Activated CD4-positive, alpha-beta T cell treated with anti-CD3 and anti-CD28 coated beads for 36 hours (primary cell): ENCODE data around the gene VSNL1. TPM values are rescaled to one million over a fixed set of nuclear protein-coding genes. Genes with fewer than 3 reads are reported as not detected.

Experiments used
- ATAC-seq: fragments of 200-7000 bp; cut with Tn5 transposase; one replicate; pipeline ENCODE4 v1.10.0; 2021; ENCODE audit warnings: mild to moderate bottlenecking, moderate library complexity
- CTCF ChIA-PET: fragments of 350-600 bp; sonication (Branson Sonifier 250); formaldehyde crosslinking; loops from one replicate; lab custom pipeline; 2021; ENCODE audit warnings: antibody characterized with exemption; lab: Charles Lee
- POLR2A ChIA-PET: fragments of 350-600 bp; sonication (Branson Sonifier 250); formaldehyde crosslinking; loops from one replicate; lab custom pipeline; 2021; ENCODE audit warnings: antibody characterized with exemption, inconsistent platforms; lab: Charles Lee
- DNase-seq: peaks from one replicate; pipeline ENCODE4 v3.0.0-alpha.2; 2020
- H3K27ac Mint-ChIP-seq: one replicate; pipeline ENCODE4 v1.8.0; 2021; ENCODE audit warnings: mixed read lengths
- H3K27me3 Mint-ChIP-seq: one replicate; pipeline ENCODE4 v1.8.0; 2021; ENCODE audit warnings: mixed read lengths
- H3K36me3 Mint-ChIP-seq: one replicate; pipeline ENCODE4 v1.8.0; 2021; ENCODE audit warnings: low read depth, mixed read lengths
- H3K4me1 Mint-ChIP-seq: one replicate; pipeline ENCODE4 v1.8.0; 2021; ENCODE audit warnings: mixed read lengths
- H3K4me3 Mint-ChIP-seq: one replicate; pipeline ENCODE4 v1.8.0; 2021; ENCODE audit warnings: mild to moderate bottlenecking, moderate library complexity, mixed read lengths
- H3K9me3 Mint-ChIP-seq: one replicate; pipeline ENCODE4 v1.8.0; 2021; ENCODE audit warnings: low read depth, mixed read lengths
- intact Hi-C, 2 experiments: fragments of 100-400 bp; cut with DNase I in 1 of 2; cut with micrococcal nuclease in 1 of 2; formaldehyde crosslinking; loops; one replicate each; pipeline versions ENCODE4 v1.14.2 to v1.15.1; 2022 to 2024; cut with DNase I, micrococcal nuclease
- total RNA-seq, 2 experiments: library from RNA; stranded (reverse); gene quantifications; one replicate each; pipeline ENCODE4 v1.2.3, GENCODE V29; 2021

The VSNL1 gene
- total RNA-seq, 2 experiments from 2014 or later = not detected

DNA sequence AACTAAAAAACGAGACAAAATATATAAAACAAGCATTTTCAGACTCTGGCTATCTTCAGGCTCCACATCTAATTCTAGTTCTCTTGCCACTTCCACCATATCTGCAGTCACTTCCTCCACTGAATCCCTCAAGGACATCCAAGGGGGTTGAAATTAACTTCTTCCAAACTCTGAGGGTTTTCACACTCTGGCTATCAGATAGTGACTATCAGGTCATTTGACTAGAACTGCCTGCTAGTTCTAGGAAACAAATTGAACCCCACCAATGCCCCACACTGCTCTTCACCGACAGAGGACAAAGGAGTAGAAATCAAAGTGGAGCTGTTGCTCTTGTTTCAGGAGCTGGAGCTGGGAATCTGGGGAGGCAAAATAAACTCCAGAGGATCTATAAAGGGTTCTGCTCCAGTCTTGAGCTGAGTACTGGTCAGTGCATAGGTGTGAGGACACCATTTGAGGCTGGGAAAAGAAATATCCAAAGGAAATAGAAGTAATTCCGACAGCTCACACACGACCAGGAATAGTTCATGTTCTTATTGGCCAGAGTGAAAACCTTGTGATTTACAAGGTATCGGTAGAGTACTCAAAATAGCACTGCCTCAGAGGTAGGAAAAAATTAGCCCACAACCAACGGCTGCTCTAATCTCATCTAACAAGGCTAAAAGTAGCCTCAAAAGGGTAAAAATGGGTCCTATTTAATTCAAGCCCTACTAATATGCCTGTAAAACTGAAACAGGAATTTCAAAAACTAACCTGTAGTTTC lies 141.8 kb downstream of the VSNL1 start:
- no peaks in the 10 kb centered on the region for H3K9me3 Mint-ChIP-seq
- H3K27me3 Mint-ChIP-seq = no peaks in the 10 kb centered on the region
- peaks cover 35% of the 10 kb centered on the region for H3K36me3 Mint-ChIP-seq
- no peak overlapping the region for H3K4me3 Mint-ChIP-seq
- intact Hi-C loops = no loop called here
- DNase-seq (no peak), ATAC-seq (no peak)
- H3K4me1 Mint-ChIP-seq = no peaks in the 10 kb centered on the region
- ChIA-PET POLR2A (no interaction called here), CTCF (interaction anchor here (0.6 to 2.9 kb wide), 2 partner anchors 10 to 753 kb away, joined by 3 to 14 read pairs; no protein-coding TSS in a partner anchor)
- no peak overlapping the region for H3K27ac Mint-ChIP-seq

GRCh38 chr2:17683981-17684380 lies 143.5 kb downstream of the VSNL1 start:
- ChIA-PET POLR2A (no interaction called here), CTCF (interaction anchor here (2.9 kb wide), 1 partner anchor 12 kb away, joined by 14 read pairs; no protein-coding TSS in a partner anchor)
- H3K4me1 Mint-ChIP-seq = no peaks in the 10 kb centered on the region
- H3K4me3 Mint-ChIP-seq = no peak overlapping the region
- no peaks in the 10 kb centered on the region for H3K27me3 Mint-ChIP-seq
- no peak overlapping the region for H3K27ac Mint-ChIP-seq
- ATAC-seq (no peak), DNase-seq (no peak)
- intact Hi-C loops = no loop called here
- no peaks in the 10 kb centered on the region for H3K9me3 Mint-ChIP-seq
- H3K36me3 Mint-ChIP-seq = peaks cover 38% of the 10 kb centered on the region

DNA sequence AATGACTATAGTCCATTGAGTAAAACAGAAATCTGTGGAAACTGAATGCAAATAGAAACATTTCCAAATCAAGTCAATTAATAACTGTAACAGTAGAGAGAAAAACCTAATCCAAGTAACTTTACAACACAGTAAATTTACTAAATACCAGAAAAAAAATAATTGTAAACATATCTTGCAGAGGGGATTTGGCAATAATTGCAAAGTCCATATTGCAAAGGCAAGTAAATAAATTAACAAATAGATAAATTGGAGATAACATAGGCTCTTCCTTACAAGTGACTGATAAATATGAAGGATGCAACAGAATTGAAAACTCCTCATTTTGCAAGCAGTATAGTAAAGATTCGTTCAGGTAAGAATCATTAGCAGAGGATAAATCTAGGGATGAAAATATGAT lies 148.1 kb downstream of the VSNL1 start:
- DNase-seq (no peak), ATAC-seq (no peak)
- Mint-ChIP-seq H3K9me3 (no peaks in the 10 kb centered on the region), H3K4me3 (no peak overlapping the region), H3K27me3 (no peaks in the 10 kb centered on the region), H3K36me3 (peaks cover 50% of the 10 kb centered on the region), H3K27ac (no peak overlapping the region), H3K4me1 (no peaks in the 10 kb centered on the region)
- POLR2A ChIA-PET = no interaction called here
- intact Hi-C loops = no loop called here
- CTCF ChIA-PET = no interaction called here

DNA sequence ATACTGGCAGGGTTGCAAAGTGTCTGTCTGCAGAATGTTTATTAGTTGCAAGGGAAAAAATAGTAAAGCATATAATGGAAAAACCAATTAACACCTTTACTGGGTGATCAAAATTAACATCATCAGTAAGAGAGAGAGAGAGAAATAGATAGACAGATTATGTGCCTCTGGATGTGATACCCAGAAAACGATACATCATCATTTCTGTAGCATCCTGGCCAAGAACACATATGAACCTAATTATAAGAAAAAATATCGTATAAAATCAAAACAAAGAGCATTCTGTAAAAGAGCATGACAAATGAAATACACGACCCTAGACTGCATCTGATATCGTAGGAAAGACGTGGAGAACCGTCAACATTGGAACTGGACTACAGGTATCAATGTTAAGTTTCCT lies 148.5 kb downstream of the VSNL1 start:
- intact Hi-C loops = no loop called here

GRCh38 chr2:17690776-17691175 lies 150.3 kb downstream of the VSNL1 start:
- H3K4me3 Mint-ChIP-seq = no peak overlapping the region
- POLR2A ChIA-PET = no interaction called here
- no peaks in the 10 kb centered on the region for H3K9me3 Mint-ChIP-seq
- DNase-seq = no peak
- intact Hi-C loops = no loop called here
- no peak for ATAC-seq
- no peaks in the 10 kb centered on the region for H3K27me3 Mint-ChIP-seq
- H3K27ac Mint-ChIP-seq = no peak overlapping the region
- H3K4me1 Mint-ChIP-seq = no peaks in the 10 kb centered on the region
- CTCF ChIA-PET = interaction anchor here (0.5 kb wide), 1 partner anchor 38 kb away, joined by 5 read pairs; no protein-coding TSS in a partner anchor
- H3K36me3 Mint-ChIP-seq = peaks cover 49% of the 10 kb centered on the region

More for the DNA sequence above, 148.5 kb downstream of the VSNL1 start:
- ChIA-PET POLR2A (no interaction called here), CTCF (no interaction called here)
- DNase-seq = no peak
- Mint-ChIP-seq H3K9me3 (no peaks in the 10 kb centered on the region), H3K36me3 (peaks cover 50% of the 10 kb centered on the region), H3K27ac (no peak overlapping the region), H3K4me3 (no peak overlapping the region), H3K4me1 (no peaks in the 10 kb centered on the region), H3K27me3 (no peaks in the 10 kb centered on the region)
- no peak for ATAC-seq

Other genes with a start within 250 kb of the VSNL1 start
- not detected for gene RAD51AP2, start 22.3 kb upstream of the VSNL1 start, total RNA-seq
- gene SMC6, start 213.1 kb downstream of the VSNL1 start, total RNA-seq = 10 to 100 TPM; 25.4 to 26.3 TPM
- gene GEN1, start 213.4 kb downstream of the VSNL1 start, total RNA-seq = 10 to 100 TPM; 21.9 to 25.4 TPM